Measurements from ENCODE around the gene CDKL1.
"Not testable (repeated sequence)": the region's sequence is repeated elsewhere in the genome, so short reads cannot be mapped to it uniquely, and the experiment has no call there.

CDKL1 gene

GRCh38 chr14:50383618-50384225 lies 13.0 kb downstream of the CDKL1 start:
- no peak for DNase-seq

- DNase-seq: no peak
Measured at GRCh38 chr14:50381823-50382287, 14.8 kb downstream of the CDKL1 start.

- DNase-seq: no peak
Measured at GRCh38 chr14:50381008-50381407, 15.7 kb downstream of the CDKL1 start.

- DNase-seq: no peak
Measured at GRCh38 chr14:50380455-50380854, 16.2 kb downstream of the CDKL1 start.

- no peak for DNase-seq
Measured at GRCh38 chr14:50379563-50379962, 17.1 kb downstream of the CDKL1 start.

- no peak for DNase-seq
Measured at GRCh38 chr14:50377550-50378085, 19.1 kb downstream of the CDKL1 start.

- no peak for DNase-seq
Measured at GRCh38 chr14:50375760-50376159, 20.9 kb downstream of the CDKL1 start.

GRCh38 chr14:50373959-50374358 lies 22.7 kb downstream of the CDKL1 start:
- DNase-seq: no peak

- DNase-seq: no peak
Measured at GRCh38 chr14:50371546-50371945, 25.1 kb downstream of the CDKL1 start.

- no peak for DNase-seq
Measured at GRCh38 chr14:50366589-50366988, 30.1 kb downstream of the CDKL1 start.

- DNase-seq: no peak
Measured at GRCh38 chr14:50366115-50366514, 30.6 kb downstream of the CDKL1 start.

GRCh38 chr14:50365572-50365971 lies 31.1 kb downstream of the CDKL1 start:
- not testable (repeated sequence) for DNase-seq

GRCh38 chr14:50364792-50365191 lies 31.9 kb downstream of the CDKL1 start:
- no peak for DNase-seq

- DNase-seq: no peak
Measured at GRCh38 chr14:50363714-50364111, 33.0 kb downstream of the CDKL1 start.

GRCh38 chr14:50362764-50363713 lies 33.6 kb downstream of the CDKL1 start:
- no peak for DNase-seq

GRCh38 chr14:50361473-50362403 lies 34.9 kb downstream of the CDKL1 start:
- not testable (repeated sequence) for DNase-seq

- DNase-seq: no peak
Measured at GRCh38 chr14:50360851-50361250, 35.8 kb downstream of the CDKL1 start.

GRCh38 chr14:50360093-50360492 lies 36.6 kb downstream of the CDKL1 start:
- DNase-seq: no peak

GRCh38 chr14:50359631-50360030 lies 37.0 kb downstream of the CDKL1 start:
- DNase-seq: no peak

GRCh38 chr14:50357753-50358395 lies 38.8 kb downstream of the CDKL1 start:
- no peak for DNase-seq

GRCh38 chr14:50357124-50357523 lies 39.6 kb downstream of the CDKL1 start:
- no peak for DNase-seq

- DNase-seq: not testable (repeated sequence)
Measured at GRCh38 chr14:50356283-50356682, 40.4 kb downstream of the CDKL1 start.
